HG03571 (cell line): ENCODE measurements around the gene PLXNB1.
A peak's percentile ranks its signal among the peaks of the same experiment; 100 is the strongest.
"Not testable (repeated sequence)": the region's sequence is repeated elsewhere in the genome, so short reads cannot be mapped to it uniquely, and the experiment has no call there.

Source experiments
- ATAC-seq: cut with Tn5 transposase; IDR thresholded peaks from one replicate; pipeline ENCODE4 v1.9.1; 2021; ENCODE audit not compliant: unreplicated experiment

The PLXNB1 gene

GRCh38 chr3:48465531-48466378, 35.9 kb upstream of the PLXNB1 start:
- ATAC-seq = peak; percentile 74

DNA sequence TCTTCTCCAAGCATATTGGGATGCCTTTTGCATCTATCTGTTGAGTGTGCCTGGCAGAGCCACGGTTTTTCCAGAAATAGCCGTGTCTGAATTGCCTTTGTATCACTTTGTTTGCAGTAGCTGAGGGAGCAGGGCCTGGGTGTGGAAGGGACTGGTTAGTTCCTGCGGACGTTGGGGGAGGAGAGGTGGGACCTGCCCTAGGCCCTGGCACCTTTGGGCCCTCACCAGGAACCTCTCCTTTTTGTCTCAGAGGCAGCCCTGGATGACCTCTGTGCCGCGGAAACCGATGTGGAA, 35.3 kb upstream of the PLXNB1 start:
- ATAC-seq = no peak

DNA sequence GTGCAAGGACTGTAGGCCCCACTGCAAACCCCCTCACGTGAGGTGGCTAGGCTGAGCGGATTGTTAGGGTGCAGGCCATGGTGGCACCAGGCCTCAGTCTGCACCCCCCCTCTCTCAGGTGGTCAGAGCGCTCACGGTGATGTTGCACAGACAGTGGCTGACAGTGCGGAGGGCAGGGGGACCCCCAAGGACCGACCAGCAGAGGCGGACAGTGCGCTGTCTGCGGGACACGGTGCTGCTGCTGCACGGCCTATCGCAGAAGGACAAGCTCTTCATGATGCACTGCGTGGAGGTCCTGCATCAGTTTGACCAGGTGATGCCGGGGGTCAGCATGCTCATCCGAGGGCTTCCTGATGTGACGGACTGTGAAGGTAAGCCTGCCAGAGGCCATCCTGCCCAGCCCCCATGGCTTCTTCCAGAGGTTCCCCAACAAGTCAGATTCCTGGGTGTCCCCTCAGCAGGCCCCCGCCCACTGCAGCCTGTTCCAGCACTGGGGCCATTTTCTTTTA, 34.9 kb upstream of the PLXNB1 start:
- ATAC-seq = no peak

GRCh38 chr3:48463703-48464102, 33.8 kb upstream of the PLXNB1 start:
- ATAC-seq = no peak

- not testable (repeated sequence) for ATAC-seq
These were observed 31.9 kb upstream of the PLXNB1 start for GRCh38 chr3:48461767-48462166.

DNA sequence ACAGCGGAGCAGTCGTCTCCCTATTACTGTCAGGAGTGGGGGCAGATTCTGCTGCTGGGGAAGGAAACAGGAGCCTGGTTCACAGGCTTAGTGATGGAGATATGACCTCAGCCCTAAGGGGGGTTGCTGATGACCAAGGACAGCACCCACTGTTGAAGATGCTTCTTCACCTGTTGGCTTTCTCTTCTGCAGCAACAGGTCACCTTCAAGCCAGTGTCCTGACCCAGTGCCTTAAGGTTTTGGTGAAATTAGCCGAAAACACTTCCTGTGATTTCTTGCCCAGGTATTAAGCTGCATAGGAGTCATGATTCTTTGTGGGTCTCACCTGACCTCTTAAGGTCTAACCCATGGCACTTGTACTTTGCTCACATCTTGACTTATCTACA, 30.6 kb upstream of the PLXNB1 start:
- no peak for ATAC-seq

GRCh38 chr3:48459773-48460516, 30.1 kb upstream of the PLXNB1 start:
- no peak for ATAC-seq

GRCh38 chr3:48459331-48459730, 29.4 kb upstream of the PLXNB1 start:
- ATAC-seq = no peak

GRCh38 chr3:48456456-48456855, 26.6 kb upstream of the PLXNB1 start:
- no peak for ATAC-seq

GRCh38 chr3:48451270-48451669, 21.4 kb upstream of the PLXNB1 start:
- ATAC-seq = no peak

- peak; percentile 80 for ATAC-seq
These were observed 16.7 kb upstream of the PLXNB1 start, which contains the start of gene ATRIP for GRCh38 chr3:48446425-48447193. Gene ATRIP (plus strand): TSS chr3:48446737. CDS start chr3:48446846, 109 bp downstream.

DNA sequence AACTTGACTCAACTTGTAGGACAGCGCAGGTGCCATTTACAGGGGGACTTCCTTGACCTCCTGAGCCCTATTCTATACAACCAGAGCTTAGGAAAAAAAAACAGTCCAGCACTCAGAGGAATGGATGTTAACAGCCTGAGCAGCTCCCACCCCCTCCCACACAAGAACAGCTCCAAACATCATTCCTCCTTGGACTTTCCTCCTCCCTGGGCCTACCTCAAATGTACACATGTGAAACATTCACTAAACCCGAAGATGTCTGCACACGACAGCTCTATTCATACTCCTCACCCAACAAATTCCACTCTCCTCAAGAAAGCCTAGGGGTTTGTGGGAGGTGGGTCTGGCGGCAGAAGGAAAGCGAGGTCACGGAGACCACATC, 16.1 kb upstream of the PLXNB1 start:
- no peak for ATAC-seq

- ATAC-seq = no peak
These were observed 15.5 kb upstream of the PLXNB1 start for GRCh38 chr3:48445277-48445882.

DNA sequence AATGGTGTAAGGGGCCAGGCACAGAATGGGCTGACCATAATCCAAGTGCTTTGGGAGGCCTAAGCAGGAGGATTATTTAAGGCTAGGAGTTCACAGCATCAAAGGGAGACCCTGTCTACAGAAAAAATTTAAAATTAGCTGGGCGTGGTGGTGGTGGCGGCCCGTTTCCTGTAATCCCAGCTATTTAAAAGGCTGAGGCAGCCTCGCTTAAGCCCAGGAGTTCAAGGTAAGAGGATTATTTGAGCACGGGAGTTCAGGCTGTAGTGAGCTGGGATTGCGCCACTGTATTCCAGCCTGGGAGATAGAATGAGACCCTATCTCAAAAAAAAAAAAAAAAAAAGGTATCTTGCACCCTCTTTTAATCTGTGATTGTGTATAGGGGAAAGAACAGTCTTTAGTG, 12.1 kb upstream of the PLXNB1 start:
- no peak for ATAC-seq

GRCh38 chr3:48440590-48440958, 10.7 kb upstream of the PLXNB1 start:
- ATAC-seq = no peak

DNA sequence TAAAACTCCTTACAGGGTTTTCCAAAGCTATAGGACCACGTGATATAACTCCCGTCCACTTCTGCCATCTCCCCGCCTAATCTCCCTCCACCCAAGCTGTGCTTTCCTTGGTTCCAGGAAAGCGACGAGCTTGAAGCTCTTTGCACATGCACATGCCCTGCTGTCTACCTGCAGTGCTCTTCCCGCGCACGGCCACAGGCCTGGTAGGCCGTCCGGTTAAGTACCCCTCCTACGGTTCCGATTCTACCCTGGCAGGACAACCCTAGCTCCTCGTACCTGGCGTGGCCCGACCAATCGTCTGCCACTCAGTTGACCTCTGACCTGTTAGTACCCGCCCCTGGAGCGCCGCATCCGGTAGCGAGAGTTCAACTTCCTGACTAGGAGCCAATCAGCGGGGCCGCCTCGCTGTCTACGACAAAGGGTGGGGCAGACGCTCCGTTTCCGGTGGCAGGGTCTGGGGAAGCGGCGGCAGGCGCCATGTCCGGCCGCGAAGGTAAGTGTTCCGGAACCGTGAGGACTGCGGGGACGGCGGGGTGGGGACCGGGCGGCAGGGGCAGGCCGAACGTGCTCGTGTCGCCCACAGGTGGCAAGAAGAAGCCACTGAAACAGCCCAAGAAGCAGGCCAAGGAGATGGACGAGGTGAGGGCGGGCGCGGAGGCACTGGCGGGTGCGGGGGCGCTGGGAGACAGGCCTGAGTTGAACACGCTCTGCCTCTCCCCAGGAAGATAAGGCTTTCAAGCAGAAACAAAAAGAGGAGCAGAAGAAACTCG, 10.1 kb upstream of the PLXNB1 start, which contains the start of the genes CCDC51 and TMA7:
CCDC51 (minus strand) TSS at position 300 of the 770 bp plus-strand sequence. CDS start 4,991 bp downstream, outside the sequence.
TMA7 (plus strand) TSS at position 438 of the 770 bp plus-strand sequence; CDS start at position 478, 40 bp downstream.
- peak; percentile 92 for ATAC-seq

GRCh38 chr3:48437812-48438211, 7.9 kb upstream of the PLXNB1 start:
- ATAC-seq = no peak

DNA sequence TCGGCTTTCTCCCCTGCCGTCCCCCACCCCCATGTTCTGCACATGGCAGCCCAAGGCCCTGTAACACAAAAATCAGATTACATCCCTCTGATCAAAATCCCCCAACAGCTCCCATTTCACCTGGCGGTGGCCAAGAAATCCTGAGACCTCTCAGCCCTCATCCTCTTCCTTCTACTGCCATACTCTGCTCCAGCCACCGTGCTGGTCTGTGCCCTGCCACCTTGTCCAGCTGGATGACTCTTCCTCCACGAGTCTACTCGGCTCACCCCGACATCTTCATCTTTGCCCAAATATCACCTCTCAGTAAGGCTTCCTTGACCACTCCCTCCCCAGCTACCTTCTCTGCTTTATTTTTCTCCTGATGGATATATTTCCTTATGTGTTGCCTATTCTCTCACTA, 7.0 kb upstream of the PLXNB1 start:
- no peak for ATAC-seq

GRCh38 chr3:48436477-48436787, 6.5 kb upstream of the PLXNB1 start:
- ATAC-seq = no peak

GRCh38 chr3:48435774-48436476, 6.0 kb upstream of the PLXNB1 start:
- no peak for ATAC-seq
